NB4 (cell line): Measurements from ENCODE around the gene NIP7.
A peak's percentile ranks its signal among the peaks of the same experiment; 100 is the strongest.

Source experiments
- DNase-seq: peaks from one replicate; pipeline ENCODE4 v3.0.0; 2010; ENCODE audit warnings: low read depth
- H3K4me3 ChIP-seq: one replicate; pipeline ENCODE4 v1.5.1; 2011; ENCODE audit warnings: mild to moderate bottlenecking, low read depth, low read length, moderate library complexity
- MYC ChIP-seq: IDR thresholded peaks from 2 replicates; pipeline ENCODE4 v1.6.1; 2011; ENCODE audit warnings: low read depth, low read length
- POLR2A ChIP-seq: IDR thresholded peaks from 2 replicates; pipeline ENCODE4 v1.6.1; 2011; ENCODE audit warnings: mild to moderate bottlenecking; ENCODE audit not compliant: insufficient read length; ENCODE audit errors: extremely low read depth
- TF ChIP-seq, protein P1 (sequence below): IDR thresholded peaks from 2 replicates; pipeline ENCODE4 v1.6.1; 2011; ENCODE audit warnings: low read depth, low read length
- TF ChIP-seq, protein P2 (sequence below): IDR thresholded peaks from one replicate; pipeline ENCODE4 v1.5.1; 2012; ENCODE audit warnings: low read depth, low read length

Gene NIP7

DNA sequence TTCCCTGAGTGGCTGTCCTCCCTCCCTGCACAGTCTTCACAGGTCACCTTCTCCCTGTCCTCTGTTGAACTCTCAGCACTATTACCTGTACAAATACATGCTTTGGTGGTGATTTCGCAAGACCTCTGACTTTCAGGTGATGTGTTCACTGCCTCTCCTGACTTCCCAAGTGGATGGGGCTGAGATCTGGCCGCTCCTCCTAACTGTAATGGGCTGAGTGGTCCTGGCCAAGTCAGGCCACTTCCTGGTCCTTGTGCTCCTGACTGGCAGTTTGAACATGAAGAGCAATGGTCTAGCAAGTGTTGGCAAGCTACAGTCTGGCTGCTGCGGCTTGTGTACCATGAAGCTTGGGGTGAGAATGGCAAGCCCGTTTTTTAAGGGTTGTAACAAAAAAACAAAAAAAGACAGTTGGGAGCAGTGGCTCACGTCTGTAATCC lies 23.7 kb downstream of the NIP7 start:
- DNase-seq, result no peak
- no peak overlapping the region for H3K4me3 ChIP-seq
- no peak for TF ChIP-seq MYC
- TF ChIP-seq, protein P1, sequence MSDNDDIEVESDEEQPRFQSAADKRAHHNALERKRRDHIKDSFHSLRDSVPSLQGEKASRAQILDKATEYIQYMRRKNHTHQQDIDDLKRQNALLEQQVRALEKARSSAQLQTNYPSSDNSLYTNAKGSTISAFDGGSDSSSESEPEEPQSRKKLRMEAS, result no peak
- TF ChIP-seq POLR2A, result no peak
- TF ChIP-seq, protein P2, sequence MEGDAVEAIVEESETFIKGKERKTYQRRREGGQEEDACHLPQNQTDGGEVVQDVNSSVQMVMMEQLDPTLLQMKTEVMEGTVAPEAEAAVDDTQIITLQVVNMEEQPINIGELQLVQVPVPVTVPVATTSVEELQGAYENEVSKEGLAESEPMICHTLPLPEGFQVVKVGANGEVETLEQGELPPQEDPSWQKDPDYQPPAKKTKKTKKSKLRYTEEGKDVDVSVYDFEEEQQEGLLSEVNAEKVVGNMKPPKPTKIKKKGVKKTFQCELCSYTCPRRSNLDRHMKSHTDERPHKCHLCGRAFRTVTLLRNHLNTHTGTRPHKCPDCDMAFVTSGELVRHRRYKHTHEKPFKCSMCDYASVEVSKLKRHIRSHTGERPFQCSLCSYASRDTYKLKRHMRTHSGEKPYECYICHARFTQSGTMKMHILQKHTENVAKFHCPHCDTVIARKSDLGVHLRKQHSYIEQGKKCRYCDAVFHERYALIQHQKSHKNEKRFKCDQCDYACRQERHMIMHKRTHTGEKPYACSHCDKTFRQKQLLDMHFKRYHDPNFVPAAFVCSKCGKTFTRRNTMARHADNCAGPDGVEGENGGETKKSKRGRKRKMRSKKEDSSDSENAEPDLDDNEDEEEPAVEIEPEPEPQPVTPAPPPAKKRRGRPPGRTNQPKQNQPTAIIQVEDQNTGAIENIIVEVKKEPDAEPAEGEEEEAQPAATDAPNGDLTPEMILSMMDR, result no peak

DNA sequence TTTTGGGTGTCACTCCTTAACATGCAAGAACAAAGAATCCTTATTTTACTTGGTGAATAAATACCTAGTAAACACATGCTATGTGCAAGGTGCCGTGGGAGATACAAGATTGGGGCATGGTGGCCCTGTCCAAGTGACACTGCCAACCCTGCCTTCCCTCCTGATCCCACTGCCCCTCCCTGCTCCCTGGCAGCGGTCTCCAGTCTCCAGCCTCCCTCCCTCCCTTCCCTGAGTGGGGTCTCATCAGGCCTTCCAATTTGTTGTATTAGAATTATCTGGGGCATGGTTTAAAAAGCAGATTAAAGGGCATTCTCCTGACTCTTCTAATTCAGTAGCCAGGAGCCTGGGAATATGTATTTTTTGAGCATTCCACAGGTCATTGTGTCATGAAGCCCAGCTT lies 24.5 kb downstream of the NIP7 start:
- no peak for DNase-seq
- TF ChIP-seq, protein P1, result no peak
- TF ChIP-seq POLR2A, result no peak
- no peak for TF ChIP-seq MYC
- TF ChIP-seq, protein P2, result no peak
- no peak overlapping the region for H3K4me3 ChIP-seq

DNA sequence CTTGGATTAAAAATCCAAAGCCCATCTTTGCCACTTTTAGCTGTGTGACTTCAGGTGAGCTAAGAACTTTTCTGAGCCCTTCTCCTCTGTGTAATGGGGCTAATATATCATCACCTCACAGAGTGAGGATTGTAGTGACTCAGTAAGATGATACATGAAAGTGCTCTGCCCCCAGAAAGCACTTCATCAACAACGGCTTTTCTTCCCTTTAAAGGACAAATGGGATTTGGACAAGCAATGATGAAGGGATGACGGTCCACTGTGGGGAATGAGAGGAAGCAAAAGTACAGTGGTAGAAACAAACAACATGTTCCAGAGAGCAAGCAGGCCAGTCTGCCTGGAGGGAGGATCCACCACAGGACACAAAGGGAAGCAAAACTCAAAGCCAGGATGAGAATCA lies 26.3 kb downstream of the NIP7 start:
- H3K4me3 ChIP-seq, result no peak overlapping the region
- TF ChIP-seq, protein P1, result no peak
- TF ChIP-seq POLR2A (no peak), MYC (no peak)
- TF ChIP-seq, protein P2, result no peak
- DNase-seq, result no peak

DNA sequence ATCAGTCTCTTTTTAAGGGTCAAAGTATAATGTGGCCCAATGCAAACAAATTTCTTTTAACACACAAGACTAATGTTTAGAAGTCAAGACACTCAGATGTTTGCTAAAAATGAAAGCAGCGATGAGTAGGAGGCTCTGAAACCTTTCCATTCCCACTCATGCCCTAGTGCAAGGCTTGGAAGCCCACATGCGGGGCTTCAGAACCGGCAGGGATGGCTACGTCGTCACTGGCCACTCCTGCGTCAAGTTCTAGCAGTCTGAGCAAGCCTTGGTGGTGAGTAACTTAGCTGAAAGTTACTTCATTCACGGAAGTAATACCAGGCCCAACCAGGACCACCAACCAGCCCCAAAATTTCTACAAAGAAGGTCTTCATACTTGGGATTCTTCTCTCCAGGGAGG lies 26.9 kb downstream of the NIP7 start:
- no peak overlapping the region for H3K4me3 ChIP-seq
- no peak for DNase-seq
- no peak for TF ChIP-seq POLR2A
- TF ChIP-seq, protein P1, result no peak
- TF ChIP-seq, protein P2, result no peak
- TF ChIP-seq MYC, result no peak

DNA sequence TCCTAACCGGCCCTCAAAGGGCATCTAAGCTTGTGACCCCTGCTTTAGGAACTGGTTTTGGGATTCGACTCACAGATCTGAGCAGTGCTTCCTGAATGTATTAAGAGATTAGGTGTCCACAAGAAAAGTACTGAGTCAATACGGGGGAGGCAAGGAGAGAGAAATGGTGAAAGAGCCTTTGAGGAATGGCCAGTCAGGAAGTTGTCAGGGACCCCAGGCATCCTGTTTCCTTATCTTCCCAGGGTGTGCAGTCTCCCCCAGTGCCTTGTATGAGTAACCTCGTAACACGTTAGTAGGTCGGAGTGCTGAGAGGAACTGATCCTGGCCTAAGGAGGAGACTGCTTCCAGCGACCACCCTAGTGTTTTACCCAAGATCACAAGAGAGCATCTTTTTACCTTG lies 28.4 kb downstream of the NIP7 start:
- TF ChIP-seq, protein P1, result no peak
- H3K4me3 ChIP-seq, result no peak overlapping the region
- peak; percentile 36 for DNase-seq

DNA sequence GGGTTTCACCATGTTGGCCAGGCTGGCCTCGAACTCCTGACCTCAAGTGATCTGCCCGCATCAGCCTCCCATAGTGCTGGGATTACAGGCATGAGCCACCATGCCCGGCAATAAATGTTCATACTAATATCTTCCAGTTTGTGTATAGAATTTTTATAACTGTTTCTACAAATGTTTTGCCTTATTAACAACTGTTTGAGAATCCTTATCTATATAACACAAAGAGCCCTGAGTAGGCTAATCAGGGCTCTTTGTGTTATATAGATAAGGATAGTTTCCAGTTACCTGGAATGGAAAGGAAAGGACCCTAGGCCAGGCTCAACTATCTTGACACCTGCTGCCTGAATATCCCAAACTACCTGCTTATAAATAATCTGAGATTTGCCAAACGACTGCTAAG lies 29.3 kb downstream of the NIP7 start:
- no peak overlapping the region for H3K4me3 ChIP-seq
- TF ChIP-seq MYC (no peak), POLR2A (no peak)
- TF ChIP-seq, protein P1, result no peak
- TF ChIP-seq, protein P2, result no peak
- DNase-seq, result no peak
